Gastrocnemius medialis (tissue), 4 donors: Measurements from ENCODE around the gene ZFP92. TPM values are rescaled to one million over a fixed set of nuclear protein-coding genes. Genes with fewer than 3 reads are reported as not detected.

Experiments used
- ATAC-seq, 2 donors: fragments of 150-250 bp; one replicate each; pipeline ENCODE4 v1.9.1; 2016
- DNase-seq, 2 donors: peaks; one replicate each; pipeline ENCODE4 v3.0.0-alpha.2; 2019
- H3K27ac ChIP-seq, 4 donors: fragments of 200-600 bp; sonication (generic); 1 replicate in 1 of 4; 2 replicates in 3 of 4; pipeline ENCODE4 v1.5.1; 2016 to 2018; ENCODE audit warnings: mild to moderate bottlenecking in 2 of 4, moderate library complexity in 1 of 4
- H3K27me3 ChIP-seq, 3 donors: fragments of 200-600 bp; sonication (generic) in 2 of 3; 1 replicate in 1 of 3; 2 replicates in 2 of 3; pipeline versions ENCODE4 v1.5.1 to v1.6.0; 2016 to 2019; ENCODE audit warnings: mild to moderate bottlenecking in 1 of 3, moderate library complexity in 1 of 3
- H3K36me3 ChIP-seq, 2 donors: fragments of 200-600 bp; sonication (generic) in 1 of 2; one replicate each; pipeline ENCODE4 v1.5.1; 2017 to 2018
- H3K4me1 ChIP-seq, 2 donors: fragments of 200-600 bp; sonication (generic) in 1 of 2; one replicate each; pipeline ENCODE4 v1.5.1; 2016 to 2017; ENCODE audit warnings: mild to moderate bottlenecking in 2 of 2
- H3K4me3 ChIP-seq, 4 donors: fragments of 200-600 bp; sonication (generic) in 3 of 4; 1 replicate in 1 of 4; 2 replicates in 3 of 4; pipeline ENCODE4 v1.5.1; 2016 to 2019; ENCODE audit warnings: mild to moderate bottlenecking in 2 of 4
- H3K9me3 ChIP-seq, 3 donors: fragments of 200-600 bp; sonication (generic) in 2 of 3; 1 replicate in 1 of 3; 2 replicates in 2 of 3; pipeline ENCODE4 v1.5.1; 2016 to 2019
- POLR2A ChIP-seq, 2 donors: fragments of 450-650 bp; IDR thresholded peaks; one replicate each; pipeline ENCODE4 v1.6.1; 2017; ENCODE audit warnings: antibody characterized with exemption in 2 of 2, mild to moderate bottlenecking in 2 of 2, moderate library complexity in 2 of 2
- in situ Hi-C, 4 donors: fragments of 200-750 bp; cut with MboI; loops; one replicate each; pipeline versions ENCODE4 v1.15.0 to v1.8.0; 2017; ENCODE audit warnings: low sequenced_read_pairs in 4 of 4
- intact Hi-C: fragments of 100-400 bp; cut with DNase I; formaldehyde crosslinking; loops from one replicate; pipeline ENCODE4 v1.15.1; 2023; ENCODE audit warnings: low total_unique reads
- total RNA-seq, 4 donors: library from RNA; depleted of rRNA; stranded (reverse); fragments of >200 nt; gene quantifications; one replicate each; pipeline versions ENCODE4 v1.1.0 to v1.2.3, GENCODE V29; 2016
- TF ChIP-seq, protein P1 (sequence below), 5 experiments: fragments of 450-650 bp in 3 of 5; fragments of 200-600 bp in 2 of 5; sonication (generic) in 2 of 5; IDR thresholded peaks in 4 of 5; conservative IDR thresholded peaks in 1 of 5; 1 replicate in 4 of 5; 2 replicates in 1 of 5; pipeline ENCODE4 v1.5.1; 2016 to 2019; ENCODE audit warnings: antibody characterized with exemption in 5 of 5, mild to moderate bottlenecking in 3 of 5, moderate library complexity in 3 of 5

Gene ZFP92
- total RNA-seq, 4 donors from 2014 or later = 0.05 to 0.55 (median 0.37) TPM

- Histone ChIP-seq H3K36me3 (peaks cover 0 to 9% of the 10 kb centered on the region in 2 donors), H3K27ac (no peak overlapping the region), H3K9me3 (no peaks in the 10 kb centered on the region), H3K4me1 (peaks cover 5 to 7% of the 10 kb centered on the region in 2 donors), H3K4me3 (no peak overlapping the region), H3K27me3 (no peaks in the 10 kb centered on the region)
- TF ChIP-seq, protein P1, sequence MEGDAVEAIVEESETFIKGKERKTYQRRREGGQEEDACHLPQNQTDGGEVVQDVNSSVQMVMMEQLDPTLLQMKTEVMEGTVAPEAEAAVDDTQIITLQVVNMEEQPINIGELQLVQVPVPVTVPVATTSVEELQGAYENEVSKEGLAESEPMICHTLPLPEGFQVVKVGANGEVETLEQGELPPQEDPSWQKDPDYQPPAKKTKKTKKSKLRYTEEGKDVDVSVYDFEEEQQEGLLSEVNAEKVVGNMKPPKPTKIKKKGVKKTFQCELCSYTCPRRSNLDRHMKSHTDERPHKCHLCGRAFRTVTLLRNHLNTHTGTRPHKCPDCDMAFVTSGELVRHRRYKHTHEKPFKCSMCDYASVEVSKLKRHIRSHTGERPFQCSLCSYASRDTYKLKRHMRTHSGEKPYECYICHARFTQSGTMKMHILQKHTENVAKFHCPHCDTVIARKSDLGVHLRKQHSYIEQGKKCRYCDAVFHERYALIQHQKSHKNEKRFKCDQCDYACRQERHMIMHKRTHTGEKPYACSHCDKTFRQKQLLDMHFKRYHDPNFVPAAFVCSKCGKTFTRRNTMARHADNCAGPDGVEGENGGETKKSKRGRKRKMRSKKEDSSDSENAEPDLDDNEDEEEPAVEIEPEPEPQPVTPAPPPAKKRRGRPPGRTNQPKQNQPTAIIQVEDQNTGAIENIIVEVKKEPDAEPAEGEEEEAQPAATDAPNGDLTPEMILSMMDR (IDR thresholded peaks at IDR 0.05 in 4 of 5, conservative IDR thresholded peaks at IDR 0.05 in 1 of 5) = no peak
- no peak for TF ChIP-seq POLR2A (IDR thresholded peaks at IDR 0.05)
- peak; percentile 49 to 78 for DNase-seq
- ATAC-seq = peak; percentile 79 to 84
- in situ Hi-C loops = loop anchor here in 1 of 4 donors (25.0 kb wide), 1 partner anchor 519 kb away; no protein-coding TSS in a partner anchor
- intact Hi-C loops = no loop called here
Observed at GRCh38 chrX:153456161-153456560, 44.9 kb downstream of the ZFP92 start.

DNA sequence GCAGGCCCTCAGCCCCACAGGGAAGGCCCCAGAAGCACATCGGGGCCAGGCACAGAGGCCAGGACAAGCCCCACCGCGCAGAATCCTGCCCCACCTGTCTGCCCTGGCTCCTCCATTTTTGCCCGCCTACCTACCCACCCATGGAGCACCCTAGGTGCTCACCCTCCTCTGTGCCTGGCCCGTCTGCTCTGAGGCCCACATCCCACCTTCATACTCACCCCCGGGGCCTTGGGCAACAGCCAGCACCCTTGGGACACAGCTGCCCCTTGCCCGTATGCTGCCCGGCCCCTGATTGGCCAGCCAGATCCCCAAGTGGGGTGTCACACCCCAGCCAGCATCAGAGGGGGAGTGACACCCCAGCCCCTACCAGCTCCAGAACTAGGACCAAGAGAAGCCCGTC lies 45.4 kb downstream of the ZFP92 start:
- Histone ChIP-seq H3K36me3 (peaks cover 0 to 9% of the 10 kb centered on the region in 2 donors), H3K9me3 (no peaks in the 10 kb centered on the region), H3K4me1 (peaks cover 5 to 7% of the 10 kb centered on the region in 2 donors), H3K4me3 (no peak overlapping the region), H3K27me3 (no peaks in the 10 kb centered on the region), H3K27ac (no peak overlapping the region)
- intact Hi-C loops = no loop called here
- ATAC-seq = no peak
- DNase-seq = no peak
- TF ChIP-seq POLR2A (IDR thresholded peaks at IDR 0.05) = no peak
- TF ChIP-seq, protein P1 (IDR thresholded peaks at IDR 0.05 in 4 of 5, conservative IDR thresholded peaks at IDR 0.05 in 1 of 5) = no peak
- in situ Hi-C loops = loop anchor here in 1 of 4 donors (25.0 kb wide), 1 partner anchor 519 kb away; no protein-coding TSS in a partner anchor

GRCh38 chrX:153457136-153457825 lies 46.0 kb downstream of the ZFP92 start:
- DNase-seq (no peak), ATAC-seq (no peak)

GRCh38 chrX:153457827-153458466 lies 46.7 kb downstream of the ZFP92 start:
- DNase-seq (no peak), ATAC-seq (no peak)
- no peak overlapping the region for H3K27ac ChIP-seq
- H3K4me1 ChIP-seq = peaks cover 5 to 7% of the 10 kb centered on the region in 2 donors
- peaks cover 0 to 9% of the 10 kb centered on the region in 2 donors for H3K36me3 ChIP-seq
- intact Hi-C loops = no loop called here
- in situ Hi-C loops = loop anchor here in 1 of 4 donors (25.0 kb wide), 1 partner anchor 521 kb away; no protein-coding TSS in a partner anchor
- no peaks in the 10 kb centered on the region for H3K27me3 ChIP-seq
- no peaks in the 10 kb centered on the region for H3K9me3 ChIP-seq
- no peak overlapping the region for H3K4me3 ChIP-seq
- TF ChIP-seq, protein P1 (IDR thresholded peaks at IDR 0.05 in 4 of 5, conservative IDR thresholded peaks at IDR 0.05 in 1 of 5) = no peak
- no peak for TF ChIP-seq POLR2A (IDR thresholded peaks at IDR 0.05)

More at GRCh38 chrX:153457136-153457825, 46.0 kb downstream of the ZFP92 start:
- no peak overlapping the region for H3K4me3 ChIP-seq
- in situ Hi-C loops = loop anchor here in 1 of 4 donors (25.0 kb wide), 1 partner anchor 520 kb away; no protein-coding TSS in a partner anchor
- H3K9me3 ChIP-seq = no peaks in the 10 kb centered on the region
- H3K27me3 ChIP-seq = no peaks in the 10 kb centered on the region
- H3K36me3 ChIP-seq = peaks cover 0 to 9% of the 10 kb centered on the region in 2 donors
- peaks cover 5 to 7% of the 10 kb centered on the region in 2 donors for H3K4me1 ChIP-seq
- no peak for TF ChIP-seq POLR2A (IDR thresholded peaks at IDR 0.05)
- TF ChIP-seq, protein P1 (IDR thresholded peaks at IDR 0.05 in 4 of 5, conservative IDR thresholded peaks at IDR 0.05 in 1 of 5) = no peak
- intact Hi-C loops = no loop called here
- no peak overlapping the region for H3K27ac ChIP-seq
